CD4-positive, alpha-beta T cell treated with Interleukin-6 at 100 ng/mL for 8 hours (primary cell): ENCODE measurements around the gene ZNF79.
"Not testable (repeated sequence)": the region's sequence is repeated elsewhere in the genome, so short reads cannot be mapped to it uniquely, and the experiment has no call there.

ENCODE experiments used
- DNase-seq: peaks from one replicate; pipeline ENCODE4 v3.0.0-alpha.2; 2020; ENCODE audit warnings: mixed read lengths, low spot score

ZNF79 gene

DNA sequence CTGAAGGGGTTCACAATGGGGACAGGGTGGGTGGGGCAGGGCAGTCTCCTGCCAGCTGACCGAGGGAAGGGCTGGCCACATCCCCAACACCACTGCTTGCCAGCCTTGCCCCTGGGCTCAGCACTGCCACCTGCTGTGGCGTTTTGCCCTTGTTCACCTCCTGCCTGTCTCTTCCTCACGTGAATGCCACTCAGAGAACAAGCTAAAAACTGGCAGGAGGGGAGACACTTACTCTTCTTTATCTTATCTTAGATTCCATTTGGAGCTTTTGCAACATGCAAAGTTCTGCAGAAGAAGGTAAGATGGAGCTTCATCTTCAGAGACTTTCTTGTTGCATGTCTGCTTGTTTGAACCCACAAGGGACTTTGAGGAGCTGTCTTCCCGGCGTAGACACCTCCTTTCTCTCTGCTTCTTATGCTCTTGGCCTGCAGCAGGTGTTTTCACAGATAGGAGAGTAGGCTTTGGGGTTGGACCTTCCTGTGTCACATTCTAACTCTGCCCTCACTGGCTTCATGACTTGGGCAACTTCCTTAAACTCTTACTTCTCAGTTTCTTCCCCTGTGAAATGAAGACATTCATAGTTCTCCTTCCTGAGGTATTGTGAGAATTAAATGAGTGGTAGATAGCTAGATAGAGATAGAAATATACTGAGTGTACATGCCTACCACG is 31.3 kb downstream of the ZNF79 start:
- no peak for DNase-seq

DNA sequence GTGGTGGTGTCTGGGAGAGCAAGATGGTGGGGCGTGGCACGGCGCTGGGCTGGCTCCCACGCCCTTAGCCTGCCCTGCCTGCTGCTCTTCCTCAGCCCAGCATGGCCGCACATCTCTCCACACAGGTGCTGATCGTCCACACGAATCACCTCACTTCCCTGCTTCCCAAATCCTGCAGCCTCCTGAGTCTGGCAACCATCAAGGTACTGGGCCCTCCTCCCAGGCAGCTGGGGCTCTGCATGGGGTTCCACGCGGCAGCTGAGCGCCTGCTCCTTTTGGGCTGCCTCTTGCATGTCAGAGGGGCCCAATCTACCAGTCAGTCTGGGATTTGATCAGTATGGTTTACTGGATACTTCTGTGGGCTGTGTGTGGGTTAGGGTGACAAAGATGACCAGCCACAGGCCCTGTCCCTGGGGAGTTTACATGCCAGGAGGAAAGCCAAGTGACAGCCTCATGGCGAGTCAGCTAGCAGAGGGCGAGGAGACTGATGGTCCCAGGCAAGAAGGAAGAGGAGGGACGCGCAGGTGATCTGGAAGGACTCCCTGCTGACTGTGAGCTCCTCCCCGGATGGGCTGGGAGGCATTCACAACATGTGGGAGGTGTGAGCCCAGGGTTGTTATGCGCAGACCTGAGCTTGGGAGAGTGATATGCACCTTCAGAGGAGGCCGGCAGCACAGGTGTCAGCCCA is 33.2 kb downstream of the ZNF79 start:
- DNase-seq = no peak

DNA sequence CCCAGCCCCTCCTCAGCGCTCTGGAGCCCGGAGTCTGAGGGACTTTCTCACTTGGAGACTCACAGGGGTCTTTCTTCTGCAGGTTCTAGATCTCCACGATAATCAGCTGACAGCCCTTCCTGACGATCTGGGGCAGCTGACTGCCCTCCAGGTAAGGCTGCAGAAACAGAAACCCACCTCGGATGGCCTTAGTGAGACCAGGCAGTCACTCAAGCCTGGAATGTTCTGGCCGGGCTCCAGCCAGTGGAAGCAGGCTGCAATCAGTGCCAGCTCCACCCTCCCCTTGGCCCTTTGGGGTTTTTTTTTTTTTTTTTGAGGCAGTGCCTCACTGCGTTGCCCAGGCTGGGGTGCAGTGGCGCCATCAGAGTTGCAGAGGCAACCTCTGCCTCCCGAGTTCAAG is 34.7 kb downstream of the ZNF79 start:
- DNase-seq = no peak

DNA sequence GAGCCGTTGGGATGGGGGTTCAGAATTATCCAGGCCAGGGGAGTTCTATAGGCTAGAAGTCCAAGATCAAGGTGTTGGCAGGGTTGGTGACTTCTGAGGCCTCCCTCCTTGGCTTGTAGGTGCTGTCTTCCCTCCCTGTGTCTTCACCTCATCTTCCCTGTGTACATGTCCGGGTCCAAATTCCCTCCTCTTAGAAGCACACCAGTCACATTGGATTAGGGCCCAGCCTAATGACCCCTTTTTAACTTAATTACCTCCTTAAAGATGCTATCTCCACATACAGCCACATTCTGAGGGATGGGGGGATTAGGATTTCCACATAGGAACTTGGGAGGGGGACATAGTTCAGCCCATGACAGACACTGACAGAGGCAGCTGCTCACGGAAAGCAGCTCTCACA is 39.2 kb downstream of the ZNF79 start:
- DNase-seq = no peak

DNA sequence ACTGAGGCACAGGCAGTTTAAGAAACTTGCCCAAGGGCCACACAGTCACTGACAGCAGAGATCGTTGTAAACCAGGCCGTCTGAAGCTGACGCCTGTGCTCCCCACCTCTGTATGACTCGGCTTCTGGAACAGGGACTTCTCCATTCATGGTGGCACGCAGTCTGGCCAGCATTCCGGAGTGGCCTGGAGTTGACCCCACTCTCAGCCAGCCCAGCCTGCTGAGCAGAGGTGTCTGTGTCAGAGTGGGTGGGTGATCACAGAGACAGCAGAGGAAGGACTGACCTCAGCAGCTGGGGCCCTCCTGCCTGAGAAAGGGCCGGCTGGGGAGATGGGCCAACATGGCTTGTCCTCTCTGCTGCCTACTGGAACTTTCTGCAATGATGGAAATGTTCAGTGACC is 39.7 kb downstream of the ZNF79 start:
- DNase-seq = no peak

DNA sequence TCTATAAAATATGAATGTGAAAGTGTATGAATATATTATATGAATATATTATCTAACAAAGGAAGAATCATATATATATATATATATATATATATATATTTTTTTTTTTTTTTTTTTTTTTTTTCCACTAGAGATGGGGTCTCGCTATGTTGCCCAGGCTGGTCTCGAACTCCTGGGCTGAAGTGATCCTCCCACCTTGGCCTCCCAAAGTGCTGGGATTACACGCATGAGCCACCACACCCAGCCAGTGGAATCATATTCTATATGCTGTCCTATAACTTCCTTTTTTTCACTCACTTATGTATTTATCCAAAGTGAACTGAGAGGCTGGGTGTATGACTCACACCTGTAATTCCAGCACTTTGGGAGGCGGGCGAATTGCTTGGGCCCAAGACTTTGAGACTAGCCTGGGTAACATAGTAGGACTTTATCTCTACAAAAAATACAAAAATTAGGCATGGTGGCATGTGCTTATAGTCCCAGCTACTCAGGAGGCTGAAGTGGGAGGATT is 42.3 kb downstream of the ZNF79 start:
- DNase-seq = not testable (repeated sequence)

DNA sequence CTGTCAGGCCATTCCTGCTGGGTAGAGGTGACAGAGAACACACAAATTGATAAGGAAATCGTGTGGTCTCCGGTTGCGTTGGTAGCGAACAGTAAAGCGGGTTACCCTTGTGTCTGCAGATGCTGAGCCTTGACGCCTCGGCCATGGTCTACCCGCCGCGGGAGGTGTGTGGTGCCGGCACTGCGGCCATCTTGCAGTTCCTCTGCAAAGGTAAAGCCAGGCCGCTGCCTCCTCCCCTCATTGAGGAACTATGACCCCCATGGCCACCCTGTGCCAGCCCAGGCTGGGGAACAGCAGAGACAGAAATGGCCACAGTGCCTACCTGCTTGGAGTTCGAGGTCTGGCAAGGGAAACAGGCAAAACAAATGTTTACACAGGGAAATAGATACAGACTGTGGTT is 43.4 kb downstream of the ZNF79 start:
- DNase-seq = no peak

DNA sequence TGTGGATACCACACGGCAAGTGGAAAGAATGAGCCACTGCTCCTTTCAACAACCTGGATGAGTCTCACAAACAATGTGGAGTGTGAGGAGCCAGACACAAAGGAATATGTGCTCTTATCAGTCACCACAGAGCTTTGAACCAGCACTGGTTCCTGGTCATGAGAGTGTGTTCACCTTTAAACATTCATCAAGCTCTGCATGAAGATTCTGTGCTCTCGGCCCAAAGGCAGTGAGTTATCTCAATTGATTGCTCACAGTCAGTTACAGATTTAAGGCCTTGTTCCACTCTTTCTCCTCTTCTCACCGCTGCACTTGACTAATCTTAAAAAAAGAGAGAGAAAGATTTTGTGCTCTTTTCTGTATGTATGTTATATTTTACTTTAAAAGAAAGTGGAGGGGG is 46.5 kb downstream of the ZNF79 start:
- no peak for DNase-seq

DNA sequence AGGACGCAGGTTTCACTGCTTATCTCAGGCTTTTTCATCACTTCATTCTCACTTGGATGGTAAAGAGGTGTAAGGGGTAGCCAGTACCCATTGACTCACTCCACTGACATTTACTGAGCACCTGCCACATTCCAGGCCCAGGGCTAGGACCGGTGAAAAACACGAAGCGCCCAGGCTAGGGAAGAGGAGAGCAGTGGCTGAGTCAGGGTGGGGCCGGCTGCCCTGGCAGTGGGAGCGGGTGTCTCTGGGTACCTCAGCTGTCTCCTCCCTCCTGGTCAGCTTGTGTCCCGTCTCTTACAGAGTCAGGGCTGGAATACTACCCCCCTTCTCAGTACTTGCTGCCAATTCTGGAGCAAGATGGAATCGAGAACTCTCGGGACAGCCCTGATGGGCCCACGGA is 49.3 kb downstream of the ZNF79 start:
- DNase-seq = no peak

DNA sequence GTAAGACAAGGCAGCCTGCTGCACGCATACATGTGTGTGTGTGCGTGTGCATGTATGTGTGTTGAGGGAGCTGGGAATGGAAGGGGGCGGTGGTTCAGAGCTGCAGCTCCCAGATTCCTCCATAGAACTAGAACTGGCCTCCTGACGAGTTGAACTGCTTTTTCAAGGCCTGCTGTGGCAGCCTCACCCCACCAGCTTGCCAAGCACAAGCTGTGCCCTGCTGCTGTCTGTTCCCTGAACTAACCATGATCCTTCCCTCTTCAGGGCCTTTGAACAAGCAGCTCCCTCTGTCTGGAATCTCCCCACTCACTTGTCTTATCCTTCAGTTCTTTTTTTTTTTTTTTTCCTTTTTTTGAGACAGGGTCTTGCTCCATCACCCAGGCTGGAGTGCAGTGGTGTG is 49.8 kb downstream of the ZNF79 start:
- no peak for DNase-seq

DNA sequence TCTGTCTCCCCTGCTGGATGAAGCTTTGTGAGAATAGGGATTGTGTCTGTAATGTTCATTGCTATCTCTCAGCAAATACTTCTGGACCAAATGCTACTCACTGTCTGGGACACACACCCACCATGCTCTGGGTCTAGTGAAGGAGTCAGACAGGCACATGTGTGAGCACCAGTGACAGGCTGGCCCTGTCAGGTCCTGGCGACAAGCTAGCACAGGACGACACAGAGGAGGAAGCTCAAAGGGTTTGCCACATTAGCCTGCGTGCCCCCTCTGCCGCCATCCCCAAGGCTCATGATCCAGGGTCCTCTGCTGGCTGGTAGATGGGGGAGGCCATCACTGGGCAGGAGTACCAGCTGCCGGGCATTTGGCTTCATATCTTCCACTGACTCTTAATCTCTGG is 50.4 kb downstream of the ZNF79 start:
- DNase-seq = no peak

DNA sequence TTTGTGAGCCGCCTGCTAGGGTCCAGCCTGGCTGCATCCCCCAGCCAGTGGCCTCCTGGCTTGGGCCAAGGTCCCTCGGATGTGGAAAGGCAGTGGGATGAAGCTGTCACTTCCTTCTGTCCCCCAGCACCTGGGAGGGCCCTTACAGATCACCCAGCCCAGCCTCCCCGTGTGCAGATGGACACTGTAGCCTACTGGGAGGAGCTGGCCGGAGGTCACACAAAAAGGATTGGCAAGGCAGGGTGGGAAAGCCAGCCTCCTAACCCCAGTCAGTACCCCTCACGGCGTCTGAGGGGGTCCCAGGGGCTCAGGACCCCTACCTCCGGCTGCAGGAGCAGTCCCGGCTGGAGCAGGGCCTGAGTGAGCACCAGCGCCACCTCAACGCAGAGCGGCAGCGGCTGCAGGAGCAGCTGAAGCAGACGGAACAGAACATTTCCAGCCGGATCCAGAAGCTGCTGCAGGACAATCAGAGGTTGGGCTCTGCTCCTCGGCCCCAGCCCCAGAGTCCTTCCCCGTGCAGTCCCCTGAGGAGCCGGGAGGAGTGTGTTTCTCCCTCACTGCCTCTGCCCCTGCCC is 55.4 kb downstream of the ZNF79 start:
- DNase-seq = no peak

DNA sequence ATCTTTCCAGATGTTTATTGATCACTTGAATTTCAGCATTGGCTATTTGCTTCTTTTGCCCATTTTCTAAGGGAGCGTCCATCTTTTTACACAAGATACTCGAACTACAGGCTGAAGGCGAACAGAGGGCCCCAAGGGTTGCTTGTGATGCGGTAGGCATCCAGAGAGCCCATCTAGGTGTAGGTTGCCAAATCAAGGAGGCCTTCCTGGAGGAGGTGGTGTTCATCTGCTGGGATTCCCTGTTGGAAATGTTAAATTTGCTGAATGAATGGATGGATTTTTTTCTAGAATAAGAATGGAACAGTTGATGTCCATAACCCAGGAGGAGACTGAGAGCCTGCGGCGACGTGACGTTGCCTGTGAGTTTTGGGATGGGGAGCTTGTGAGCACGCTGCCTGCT is 58.5 kb downstream of the ZNF79 start:
- no peak for DNase-seq

DNA sequence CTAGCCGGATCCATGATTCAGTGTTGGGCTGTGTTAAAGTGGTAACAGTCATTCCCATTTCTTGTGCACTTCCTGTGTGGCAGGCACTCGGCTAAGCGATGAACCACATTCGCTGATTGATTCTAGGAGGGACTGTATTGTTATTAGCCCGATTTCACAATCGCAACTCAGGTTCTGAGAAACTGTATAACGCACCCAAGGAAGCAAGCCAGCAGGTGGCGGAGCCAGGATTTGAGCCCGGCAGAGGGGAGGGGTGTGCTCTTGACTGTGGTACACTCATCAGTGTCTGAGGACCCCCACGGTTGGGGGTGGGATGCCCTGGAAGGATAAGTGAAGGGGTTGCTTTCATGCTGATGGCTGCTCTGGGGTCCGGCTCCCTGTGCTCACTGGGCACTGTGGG is 61.8 kb downstream of the ZNF79 start:
- DNase-seq = no peak

DNA sequence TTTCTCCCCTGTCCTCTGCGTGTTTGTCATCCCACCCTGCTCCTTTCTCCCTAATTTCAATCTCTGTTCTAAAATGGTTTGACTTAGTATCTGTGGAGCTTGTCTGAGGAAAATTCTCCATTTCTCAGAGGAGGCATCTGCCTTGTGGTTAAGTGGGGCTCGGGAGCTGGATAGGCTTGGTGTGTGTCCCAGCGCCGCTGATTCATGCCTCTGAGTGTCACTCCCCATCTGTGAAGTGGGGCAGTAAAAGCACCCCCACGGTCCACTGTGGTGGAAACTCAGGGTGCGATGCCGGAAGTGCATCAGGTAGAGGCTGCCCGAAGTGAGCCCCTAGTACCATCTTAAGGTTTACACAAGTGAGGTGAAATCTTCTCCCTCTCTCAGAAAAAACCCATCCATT is 64.8 kb downstream of the ZNF79 start:
- no peak for DNase-seq

DNA sequence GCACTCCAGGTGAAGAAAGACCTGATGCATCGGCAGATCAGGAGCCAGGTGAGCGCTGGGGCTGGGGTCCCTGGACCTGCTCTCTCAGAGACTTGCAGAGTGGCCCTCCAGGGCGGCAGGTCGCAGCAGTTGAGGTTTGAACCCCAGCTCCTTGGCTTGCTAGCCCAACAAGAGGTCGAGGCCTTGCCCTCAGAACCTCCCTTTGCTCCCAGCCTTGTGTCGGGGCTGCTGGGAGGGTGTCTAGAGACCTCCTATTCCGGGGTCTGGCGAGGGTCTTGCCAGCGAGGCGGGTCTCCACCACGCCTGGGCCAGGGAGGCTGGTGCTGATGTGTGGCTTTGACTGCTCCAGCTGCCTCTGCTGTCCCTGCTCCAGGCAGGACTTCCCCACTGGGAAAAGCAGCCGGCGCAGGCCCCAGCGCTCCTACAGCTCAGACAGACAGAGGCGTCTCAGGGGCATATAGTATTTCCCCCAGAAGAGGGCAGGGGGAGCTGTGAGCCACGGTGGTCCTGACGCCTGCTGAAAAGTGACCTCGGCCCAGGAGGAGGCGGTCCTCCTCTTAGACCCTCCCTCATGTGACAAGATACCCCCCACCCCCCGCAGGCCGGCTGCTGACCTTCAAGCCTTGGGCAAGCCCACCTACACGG is 65.4 kb downstream of the ZNF79 start:
- no peak for DNase-seq

DNA sequence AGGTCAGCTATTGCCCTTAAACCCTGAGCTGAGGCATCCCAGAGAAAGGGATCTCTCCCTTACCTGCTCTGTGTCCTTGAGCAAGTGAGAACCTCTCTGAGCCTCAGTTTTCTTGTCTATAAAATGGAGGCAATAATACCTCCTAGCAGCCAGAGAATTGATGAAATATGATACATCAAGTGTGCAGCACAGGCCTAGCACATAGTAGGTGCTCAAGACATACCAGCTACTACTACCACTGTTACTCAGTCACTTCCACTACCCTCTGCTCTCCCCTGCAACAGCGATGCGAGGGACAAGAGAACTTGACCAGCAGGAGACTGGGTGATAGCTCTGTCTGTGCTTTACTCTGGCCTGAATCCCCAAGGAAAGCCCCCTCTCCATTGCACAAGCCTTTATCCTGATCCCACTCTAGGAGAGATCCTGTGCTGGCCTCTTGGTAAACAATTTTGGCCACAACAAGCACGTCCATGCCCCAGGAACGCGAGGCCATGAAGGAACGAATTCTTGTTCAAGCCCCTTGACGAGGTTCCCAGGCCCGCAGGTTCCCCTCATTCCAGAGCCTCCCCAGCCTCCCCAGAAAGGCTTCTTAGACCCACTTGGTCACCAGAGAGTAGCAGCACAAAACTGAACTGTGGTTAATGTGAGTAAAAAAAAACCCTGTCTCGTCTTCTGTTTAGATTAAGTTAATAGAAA is 66.5 kb downstream of the ZNF79 start:
- DNase-seq = no peak

DNA sequence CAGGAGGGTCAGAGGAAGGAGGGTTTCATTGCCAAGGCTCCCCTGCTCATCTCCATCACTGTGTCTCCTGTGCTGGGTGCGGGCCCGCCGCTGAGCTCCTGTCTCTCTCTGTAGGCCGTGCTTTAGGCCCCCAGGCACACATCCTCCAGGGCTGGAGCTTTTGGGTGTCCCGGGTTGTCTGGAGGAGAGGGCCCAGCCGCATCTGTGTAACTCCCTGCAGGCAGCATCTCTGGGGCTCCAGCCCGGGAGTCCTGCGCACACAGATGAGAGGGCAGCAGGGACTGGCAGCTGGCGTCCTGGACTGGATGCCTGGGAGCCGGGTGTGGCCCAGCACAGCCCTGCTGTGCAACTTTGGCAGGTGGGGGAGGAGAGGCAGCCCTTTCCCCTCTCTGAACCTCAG is 67.3 kb downstream of the ZNF79 start:
- DNase-seq = no peak

DNA sequence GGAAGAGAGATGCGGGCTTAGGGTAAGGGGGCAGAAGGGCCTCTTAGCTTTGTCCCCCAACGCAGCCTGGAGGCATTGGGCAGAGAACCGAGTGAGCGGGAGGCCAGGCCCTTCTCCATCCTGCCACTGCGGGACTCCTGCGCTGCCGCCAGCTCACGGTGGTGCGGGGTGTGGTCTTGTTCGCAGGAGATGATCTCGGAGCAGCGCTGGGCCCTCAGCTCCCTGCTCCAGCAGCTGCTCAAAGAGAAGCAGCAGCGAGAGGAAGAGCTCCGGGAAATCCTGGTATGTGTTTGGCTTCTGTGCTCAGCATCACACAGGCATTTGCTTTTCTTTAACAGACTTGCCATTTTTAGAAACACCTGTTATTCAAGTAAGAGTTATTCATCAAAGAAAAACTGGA is 68.4 kb downstream of the ZNF79 start:
- no peak for DNase-seq

DNA sequence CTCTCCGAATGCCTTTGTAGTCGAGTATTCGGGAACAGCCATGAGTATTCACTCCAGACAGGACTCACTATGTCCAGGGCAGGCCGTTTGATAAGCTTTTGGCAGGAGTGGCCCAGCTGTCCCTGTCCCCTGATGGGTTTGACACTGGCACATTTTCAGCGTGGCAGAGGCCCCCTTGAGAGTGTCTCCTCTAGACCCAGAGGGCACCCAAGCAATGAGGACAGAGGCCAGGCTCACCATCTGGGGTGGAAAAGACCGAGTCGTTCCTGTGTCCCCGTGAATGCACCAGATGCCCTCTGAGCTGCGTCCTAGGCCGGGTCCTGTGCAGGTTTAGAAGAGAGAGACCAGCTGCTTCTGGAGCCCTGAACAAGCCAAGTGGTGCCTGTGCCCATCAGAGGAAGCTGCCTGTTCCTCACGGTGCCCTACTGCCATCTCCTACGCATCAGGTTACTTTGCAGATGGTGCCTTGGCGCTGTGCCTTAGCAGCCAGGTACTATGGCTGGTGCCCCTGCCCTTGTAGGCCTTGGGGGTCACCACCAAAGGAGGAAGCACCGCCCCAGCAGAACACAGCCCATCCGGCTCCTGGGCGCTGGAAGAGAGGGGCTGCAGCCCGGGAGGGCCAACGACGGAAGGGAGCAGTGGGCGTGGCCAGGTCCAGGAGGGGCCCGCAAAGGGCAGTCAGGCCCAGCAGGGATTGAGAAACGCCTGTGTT is 69.6 kb downstream of the ZNF79 start:
- DNase-seq = no peak

DNA sequence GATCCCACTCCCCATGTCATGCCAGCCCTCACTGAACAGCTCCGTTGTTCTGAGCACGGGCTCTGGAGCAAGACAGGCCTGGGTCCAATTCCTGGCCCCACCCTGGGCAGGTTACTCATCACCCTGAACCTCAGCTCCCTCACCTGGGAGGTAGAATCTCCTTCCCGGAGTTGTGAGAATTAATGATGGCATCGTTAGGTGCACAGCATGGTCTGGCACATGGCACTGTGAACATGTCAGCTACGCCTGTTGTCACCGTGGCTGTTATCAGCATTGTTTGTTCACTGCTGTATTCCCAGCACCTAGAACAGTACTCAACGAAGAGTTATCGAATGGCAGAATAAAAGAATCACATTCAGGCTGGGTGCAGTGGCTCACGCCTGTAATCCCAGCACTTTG is 70.1 kb downstream of the ZNF79 start:
- DNase-seq = no peak
